Retina (tissue), 1 donor: ENCODE data around the gene ABHD4.
A peak's percentile ranks its signal among the peaks of the same experiment; 100 is the strongest.
"Not testable (repeated sequence)": the region's sequence is repeated elsewhere in the genome, so short reads cannot be mapped to it uniquely, and the experiment has no call there.

Experiments
- DNase-seq: peaks from one replicate; pipeline ENCODE4 v3.0.0-alpha.2; 2016

The ABHD4 gene

GRCh38 chr14:22630066-22630465 is 32.0 kb downstream of the ABHD4 start:
- no peak for DNase-seq

DNA sequence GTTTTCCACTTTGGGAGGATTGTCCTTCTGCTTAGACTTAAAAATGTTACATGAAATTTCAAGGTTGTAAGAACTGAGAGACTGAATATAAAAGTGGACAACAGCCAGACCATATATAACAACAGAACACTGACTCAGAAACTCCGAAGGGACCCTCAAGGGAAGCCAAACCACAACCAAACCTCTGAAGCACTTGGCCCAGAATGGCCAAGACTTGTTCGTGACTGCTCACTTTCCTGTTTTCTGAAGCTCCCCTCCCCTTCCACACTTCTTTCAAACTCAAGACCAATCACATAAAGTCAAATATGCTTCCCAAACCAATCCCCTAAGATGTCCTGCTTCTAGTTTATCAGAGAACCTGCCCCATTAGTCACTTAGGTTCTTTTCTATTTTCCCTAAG is 32.4 kb downstream of the ABHD4 start:
- DNase-seq, result no peak

DNA sequence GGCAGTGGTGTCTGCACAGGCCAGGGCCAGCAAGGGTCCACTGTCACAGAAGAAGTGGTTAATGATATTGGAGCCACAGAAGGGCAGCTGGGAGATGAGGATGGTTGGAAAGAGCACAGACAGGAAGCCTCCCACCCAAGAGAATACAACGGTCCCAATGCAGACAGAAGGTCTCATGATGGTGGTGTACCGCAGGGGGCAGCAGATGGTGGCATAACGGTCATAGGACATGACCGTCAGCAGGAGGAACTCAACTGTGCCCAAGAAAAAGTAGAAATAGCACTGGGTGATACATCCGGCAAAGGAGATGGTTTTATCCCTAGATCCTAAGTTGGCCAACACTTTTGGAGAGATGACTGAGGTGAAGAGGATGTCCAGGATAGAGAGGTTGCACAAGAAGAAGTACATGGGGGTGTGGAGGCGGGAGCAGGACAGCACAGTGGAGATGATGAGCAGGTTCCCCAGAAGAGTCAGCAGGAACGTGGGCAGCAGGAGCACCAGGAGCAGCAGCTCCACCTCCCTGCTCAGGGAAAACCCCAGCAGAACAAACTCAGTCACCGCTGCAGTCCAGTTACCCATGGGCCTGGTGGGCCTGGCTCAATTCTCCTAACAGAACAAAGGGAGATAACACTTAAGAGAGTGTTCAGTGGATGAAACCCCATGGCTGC is 36.3 kb downstream of the ABHD4 start:
- no peak for DNase-seq

DNA sequence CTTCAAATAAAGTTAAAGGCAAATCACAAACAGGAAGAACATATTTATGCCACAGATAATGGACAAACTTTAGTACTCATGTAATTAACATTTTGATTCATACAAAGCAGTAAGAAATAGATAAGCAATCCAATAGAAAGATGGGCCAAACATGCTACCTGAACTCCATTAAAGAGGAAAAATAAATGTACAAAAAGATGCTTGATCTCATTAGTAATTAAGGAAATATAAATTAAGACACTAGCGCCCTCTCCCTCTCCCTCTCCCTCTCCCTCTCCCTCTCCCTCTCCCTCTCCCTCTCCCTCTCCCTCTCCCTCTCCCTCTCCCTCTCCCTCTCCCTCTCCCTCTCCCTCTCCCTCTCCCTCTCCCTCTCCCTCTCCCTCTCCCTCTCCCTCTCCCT is 37.9 kb downstream of the ABHD4 start:
- not testable (repeated sequence) for DNase-seq

DNA sequence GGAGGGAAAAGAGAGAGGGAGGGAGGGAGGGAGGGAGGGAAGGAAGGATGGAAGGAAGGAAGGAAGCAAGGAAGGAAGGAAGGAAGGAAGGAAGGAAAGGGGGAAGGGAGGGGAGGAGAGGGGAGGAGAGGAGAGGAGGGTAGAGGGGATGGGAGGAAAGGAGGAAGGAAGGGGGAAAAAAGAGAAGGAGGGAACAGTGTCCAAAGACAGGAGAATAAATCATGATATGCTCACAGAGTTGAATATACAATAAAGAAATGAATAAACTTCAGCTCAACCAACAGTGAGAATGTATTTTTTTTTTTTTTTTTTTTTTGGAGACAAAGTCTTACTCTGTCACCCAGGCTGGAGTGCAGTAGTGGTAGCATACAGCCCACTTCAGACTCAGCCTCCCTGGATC is 42.1 kb downstream of the ABHD4 start:
- DNase-seq, result no peak

GRCh38 chr14:22641846-22642245 is 43.7 kb downstream of the ABHD4 start:
- DNase-seq, result no peak

GRCh38 chr14:22644305-22644635 is 46.2 kb downstream of the ABHD4 start, which contains the start of gene OR6J1:
Gene OR6J1, minus strand, starts transcription at chr14:22644352. Its CDS starts 9,541 bp downstream, at chr14:22634811.
- DNase-seq, result no peak

DNA sequence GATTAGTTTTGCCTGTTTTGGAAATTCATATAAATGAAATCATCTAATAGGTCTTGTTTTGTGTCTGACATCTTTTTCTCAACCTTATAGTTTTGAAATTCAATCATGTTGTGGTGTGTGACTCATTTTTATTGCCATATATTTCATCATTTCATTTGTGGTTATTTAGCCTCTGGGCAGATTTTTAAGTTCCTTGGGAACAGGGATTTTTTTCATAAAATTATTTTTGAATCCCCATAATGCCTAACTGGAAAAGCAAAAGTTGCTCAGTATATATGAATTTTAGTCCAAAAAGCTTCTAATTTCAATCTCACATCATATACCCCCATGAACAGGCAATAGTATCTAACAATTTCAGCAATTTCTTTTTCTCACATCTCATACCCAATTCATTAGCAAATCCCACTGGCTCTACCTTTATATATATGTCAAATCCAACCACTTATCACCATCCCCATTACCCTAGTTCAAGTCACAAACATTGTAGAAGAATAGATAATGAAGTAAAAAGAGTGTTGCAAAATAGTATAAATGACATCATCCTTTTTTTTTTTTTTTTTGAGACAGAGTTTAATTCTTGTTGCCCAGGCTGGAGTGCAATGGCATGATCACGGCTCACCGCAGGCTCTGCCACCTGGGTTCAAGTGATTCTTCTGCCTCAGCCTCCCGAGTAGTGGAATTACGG is 48.6 kb downstream of the ABHD4 start:
- no peak for DNase-seq

- DNase-seq, result no peak
Observed at GRCh38 chr14:22648506-22648905, 50.4 kb downstream of the ABHD4 start.

GRCh38 chr14:22650046-22650739 is 52.1 kb downstream of the ABHD4 start:
- no peak for DNase-seq

- DNase-seq, result no peak
Observed at GRCh38 chr14:22650960-22651521, 52.9 kb downstream of the ABHD4 start.

DNA sequence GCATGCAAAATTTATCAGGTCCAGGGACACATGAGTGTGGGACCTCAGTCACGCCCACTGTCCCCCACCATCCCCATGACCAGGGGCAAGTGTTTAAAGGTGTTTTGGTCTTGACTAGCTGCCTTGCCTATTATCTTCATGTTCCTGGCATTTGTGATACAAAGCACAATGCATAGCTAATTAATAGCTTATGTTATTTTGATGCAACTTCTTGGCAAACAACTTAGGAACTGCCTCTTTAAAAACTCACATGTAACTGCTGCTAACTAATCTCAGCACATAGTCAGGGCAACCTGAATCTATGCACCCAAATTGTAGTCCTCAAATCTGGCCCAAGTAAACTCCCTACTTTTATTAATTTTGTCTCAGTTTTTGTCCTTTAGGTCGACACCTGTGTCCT is 53.5 kb downstream of the ABHD4 start:
- DNase-seq, result no peak

DNA sequence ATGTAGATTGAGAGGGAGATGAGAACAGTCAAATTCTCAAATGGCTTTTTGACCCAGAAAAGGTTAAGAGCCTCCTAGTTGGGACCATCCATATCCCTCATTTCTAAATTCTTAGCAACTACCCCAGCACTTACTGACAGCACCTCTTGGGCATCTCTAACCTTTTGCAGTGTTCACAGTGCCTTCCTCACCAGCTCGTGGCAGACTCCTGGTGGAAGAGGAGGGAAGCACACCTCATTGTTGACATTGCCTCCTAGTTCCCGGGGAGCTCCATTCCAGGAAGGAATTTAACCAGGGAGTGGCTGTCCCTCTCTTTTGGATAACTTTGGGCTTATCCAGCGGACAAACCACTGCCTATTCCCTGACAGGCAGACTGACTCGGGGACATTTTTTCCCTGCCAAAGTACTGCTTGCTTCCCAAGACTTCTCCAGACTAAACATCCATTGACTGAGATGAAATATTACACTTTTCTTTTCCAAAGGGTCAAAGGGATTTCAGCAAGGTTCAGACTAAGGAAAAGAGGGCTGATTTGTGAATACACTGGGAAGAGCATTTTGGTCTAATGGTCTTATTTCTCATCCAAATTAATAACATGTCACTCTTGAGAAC is 55.0 kb downstream of the ABHD4 start:
- DNase-seq, result peak; percentile 46

GRCh38 chr14:22656226-22656625 is 58.1 kb downstream of the ABHD4 start:
- no peak for DNase-seq

DNA sequence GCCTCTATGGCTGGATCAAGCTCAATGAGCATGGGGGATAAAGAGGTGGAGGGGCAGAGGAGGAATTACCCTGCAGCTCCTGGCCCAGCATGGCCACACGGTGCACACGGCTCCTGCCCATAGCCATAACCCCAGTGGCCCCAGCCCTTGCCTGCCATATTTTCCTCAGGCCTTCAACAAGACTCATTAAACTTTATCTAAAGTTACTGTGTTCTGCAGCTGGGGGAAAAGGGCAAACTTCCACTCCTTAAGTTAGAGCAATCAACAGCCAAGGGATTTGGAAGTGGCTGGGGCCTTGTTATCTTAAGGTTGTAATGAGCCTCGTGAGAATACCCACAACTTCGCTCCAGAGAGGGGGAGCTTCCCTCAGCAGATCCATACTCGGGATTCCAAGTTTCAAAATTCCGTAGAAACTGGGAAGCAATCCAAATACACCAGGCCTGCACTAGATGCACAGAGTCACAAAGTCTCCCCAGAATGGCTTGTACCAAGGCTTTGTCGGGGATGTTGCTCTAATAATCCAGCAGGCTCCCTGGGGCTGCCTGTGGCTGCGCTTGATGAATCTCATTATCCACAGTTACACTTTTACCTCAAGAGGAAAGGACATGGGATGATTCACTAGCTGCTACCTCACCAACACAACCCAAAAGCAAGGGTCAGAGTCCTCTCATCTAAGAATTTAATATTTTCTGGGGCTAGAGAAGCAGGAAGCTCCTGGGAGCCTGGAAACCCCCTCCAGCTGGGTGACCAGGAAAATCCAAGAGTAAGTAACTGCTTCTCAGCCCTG is 59.0 kb downstream of the ABHD4 start:
- DNase-seq, result no peak

DNA sequence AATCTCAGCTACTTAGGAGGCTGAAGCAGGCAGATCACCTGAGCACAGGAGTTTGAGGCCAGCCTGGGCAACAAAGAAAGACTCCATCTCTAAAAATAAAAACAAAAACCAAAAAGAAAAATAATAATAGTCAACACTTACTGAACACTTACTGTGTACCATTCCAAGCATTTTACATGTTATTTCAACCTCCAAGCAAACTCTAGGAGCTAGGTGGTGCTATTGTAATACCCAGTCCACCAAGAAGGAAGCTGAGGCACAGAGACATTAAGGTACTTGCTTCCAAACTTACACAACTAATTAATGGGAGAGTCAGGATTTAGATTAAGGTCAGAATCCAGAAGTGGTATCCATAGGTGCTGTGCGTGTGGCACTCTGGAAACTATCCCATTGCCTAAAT is 59.8 kb downstream of the ABHD4 start:
- DNase-seq, result no peak

- no peak for DNase-seq
Observed at GRCh38 chr14:22658946-22659345, 60.8 kb downstream of the ABHD4 start.

DNA sequence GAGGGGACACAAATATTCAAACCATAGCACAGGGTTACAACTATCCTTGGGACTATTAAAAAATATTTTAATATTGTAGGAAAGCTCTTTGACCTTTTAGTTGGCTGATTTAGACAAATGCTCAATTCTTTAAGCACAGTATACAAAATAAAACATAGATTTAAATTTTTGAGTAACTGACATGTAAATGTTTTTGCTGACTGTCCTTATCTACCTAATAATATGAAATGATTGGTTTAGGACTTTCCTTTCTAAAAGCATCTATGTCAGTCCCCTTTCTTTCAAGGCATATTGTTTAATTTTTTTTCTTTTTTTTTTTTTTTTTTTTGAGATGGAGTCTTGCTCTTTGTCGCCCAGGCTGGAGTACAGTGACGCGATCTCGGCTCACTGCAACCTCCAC is 62.6 kb downstream of the ABHD4 start:
- no peak for DNase-seq
